Stimulated activated CD4-positive, alpha-beta T cell treated with anti-CD3 and anti-CD28 coated beads, Interleukin-12 subunit alpha, Interleukin-12 subunit beta, amount 100 ng/mL, for 4 hours (primary cell): ENCODE measurements around the gene TBXT.
"Not testable (repeated sequence)": the region's sequence is repeated elsewhere in the genome, so short reads cannot be mapped to it uniquely, and the experiment has no call there.

Source experiments
- DNase-seq: peaks from one replicate; pipeline ENCODE4 v3.0.0-alpha.2; 2020

TBXT gene, protein sequence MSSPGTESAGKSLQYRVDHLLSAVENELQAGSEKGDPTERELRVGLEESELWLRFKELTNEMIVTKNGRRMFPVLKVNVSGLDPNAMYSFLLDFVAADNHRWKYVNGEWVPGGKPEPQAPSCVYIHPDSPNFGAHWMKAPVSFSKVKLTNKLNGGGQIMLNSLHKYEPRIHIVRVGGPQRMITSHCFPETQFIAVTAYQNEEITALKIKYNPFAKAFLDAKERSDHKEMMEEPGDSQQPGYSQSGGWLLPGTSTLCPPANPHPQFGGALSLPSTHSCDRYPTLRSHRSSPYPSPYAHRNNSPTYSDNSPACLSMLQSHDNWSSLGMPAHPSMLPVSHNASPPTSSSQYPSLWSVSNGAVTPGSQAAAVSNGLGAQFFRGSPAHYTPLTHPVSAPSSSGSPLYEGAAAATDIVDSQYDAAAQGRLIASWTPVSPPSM

GRCh38 chr6:166167801-166168615 is at the start of gene TBXT:
Gene TBXT (minus strand): TSS chr6:166167851. CDS start chr6:166167591, 260 bp downstream.
- no peak for DNase-seq

- DNase-seq, result no peak
Observed at GRCh38 chr6:166207284-166207561, 39.6 kb upstream of the TBXT start.

DNA sequence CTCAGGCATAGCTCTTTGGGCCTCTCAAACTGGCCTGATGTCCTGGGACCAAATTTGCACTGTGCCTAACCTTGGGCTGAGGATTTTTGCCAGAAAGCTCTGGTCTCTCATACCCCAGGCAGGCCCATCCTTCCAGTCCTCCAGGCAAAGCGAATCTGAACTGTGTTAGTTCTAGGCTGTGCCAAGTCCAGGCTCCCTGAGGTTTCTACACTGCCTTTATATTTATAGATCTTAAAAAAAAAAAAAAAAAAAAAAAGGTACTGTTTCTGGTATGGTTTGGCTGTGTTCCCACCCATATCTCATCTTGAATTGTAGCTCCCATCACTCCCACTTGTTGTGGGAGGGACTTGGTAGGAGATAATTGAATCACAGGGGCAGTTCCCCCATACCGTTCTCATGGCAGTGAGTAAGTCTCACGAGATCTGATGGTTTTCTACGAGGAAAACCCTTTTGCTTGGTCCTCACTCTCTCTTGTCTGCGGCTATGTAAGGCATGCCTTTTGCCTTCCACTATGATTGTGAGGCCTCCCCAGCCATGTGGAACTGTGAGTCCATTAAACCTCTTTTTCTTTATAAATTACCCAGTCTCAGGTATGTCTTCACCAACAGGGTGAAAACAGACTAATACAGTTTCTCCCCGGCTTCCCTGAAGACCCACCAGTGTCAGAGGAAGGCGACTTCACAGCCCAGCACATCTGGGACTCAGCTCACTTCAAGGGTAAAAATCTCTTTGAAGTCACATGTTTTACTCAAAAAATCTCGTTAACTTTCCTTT is 39.0 kb upstream of the TBXT start:
- no peak for DNase-seq

DNA sequence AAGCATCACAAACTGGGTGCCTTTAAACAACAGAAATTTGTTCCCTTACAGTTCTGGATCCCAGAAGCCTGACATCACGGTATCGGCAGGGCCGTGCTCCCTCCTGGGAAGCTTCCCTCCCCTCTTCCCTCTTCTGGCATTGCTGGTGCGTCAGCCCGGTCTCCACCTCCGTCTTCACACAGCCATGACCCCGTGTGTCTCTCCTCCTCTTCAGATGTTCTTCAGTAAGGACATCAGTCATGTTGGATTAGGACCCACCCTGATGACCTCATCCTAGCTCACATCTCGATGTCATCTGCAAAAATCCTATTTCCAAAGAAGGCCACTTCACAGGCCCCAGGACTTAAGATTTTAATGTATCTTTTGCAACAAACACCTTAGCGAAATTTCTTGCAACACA is 38.4 kb upstream of the TBXT start:
- no peak for DNase-seq

- DNase-seq, result no peak
Observed at GRCh38 chr6:166204852-166205650, 37.4 kb upstream of the TBXT start.

DNA sequence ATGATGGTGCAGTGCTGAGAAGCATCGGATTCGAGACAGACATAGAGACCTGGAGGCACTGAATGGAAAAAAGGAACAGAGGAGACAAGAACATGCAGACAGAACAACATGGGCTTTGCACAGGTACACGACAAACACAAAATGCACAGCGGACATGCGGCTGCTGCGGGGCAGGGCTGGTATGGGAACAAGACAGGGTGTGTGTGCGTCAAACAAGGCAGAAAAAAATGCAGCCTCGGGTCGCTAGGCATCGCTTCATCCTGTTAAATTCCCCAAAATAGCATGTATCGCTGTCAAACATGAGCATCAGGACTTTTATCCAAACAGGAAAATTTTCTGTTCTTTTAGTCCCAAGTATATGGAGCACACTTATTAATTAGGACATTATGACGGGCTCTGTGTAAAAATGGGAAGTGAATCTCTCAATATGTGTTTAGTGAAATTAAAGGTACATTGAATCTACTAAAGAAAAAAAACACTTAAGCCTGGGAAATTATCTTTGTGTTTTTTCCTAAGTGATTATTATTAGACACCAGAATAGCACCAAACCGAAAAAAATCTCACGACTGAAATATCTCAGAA is 36.1 kb upstream of the TBXT start:
- no peak for DNase-seq

DNA sequence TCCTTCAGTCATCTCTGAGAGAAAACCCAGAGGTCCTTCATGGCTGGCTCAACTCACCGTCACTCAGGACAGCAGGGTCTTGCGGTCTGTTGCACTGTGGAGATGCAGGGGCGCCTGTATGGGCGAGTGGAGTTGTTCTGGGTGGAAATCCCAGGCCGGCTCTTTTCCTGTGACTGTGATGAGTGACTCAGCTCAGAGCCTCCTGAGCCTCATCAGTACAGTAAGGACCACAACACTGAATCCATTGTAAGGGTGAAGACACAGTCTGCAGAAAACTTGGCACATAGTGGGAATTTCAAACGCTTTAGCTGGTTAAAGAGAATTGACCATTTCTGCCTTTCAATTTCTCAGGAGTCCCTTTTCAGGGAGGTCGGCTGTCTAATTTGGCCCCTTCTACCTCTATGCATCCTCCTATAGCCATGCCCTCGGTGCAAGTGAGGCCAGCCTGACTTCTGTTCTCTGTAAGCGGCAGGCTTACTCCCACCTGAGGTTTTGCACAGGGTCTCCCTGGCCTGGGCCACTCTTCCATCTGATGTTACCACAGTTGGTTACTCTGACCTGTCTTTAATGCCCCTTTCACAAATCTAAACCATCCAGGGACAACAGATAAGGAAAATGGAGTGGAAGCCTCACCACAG is 35.5 kb upstream of the TBXT start:
- DNase-seq, result no peak

- DNase-seq, result no peak
Observed at GRCh38 chr6:166202321-166202733, 34.7 kb upstream of the TBXT start.

GRCh38 chr6:166201878-166202277 is 34.2 kb upstream of the TBXT start:
- DNase-seq, result no peak

DNA sequence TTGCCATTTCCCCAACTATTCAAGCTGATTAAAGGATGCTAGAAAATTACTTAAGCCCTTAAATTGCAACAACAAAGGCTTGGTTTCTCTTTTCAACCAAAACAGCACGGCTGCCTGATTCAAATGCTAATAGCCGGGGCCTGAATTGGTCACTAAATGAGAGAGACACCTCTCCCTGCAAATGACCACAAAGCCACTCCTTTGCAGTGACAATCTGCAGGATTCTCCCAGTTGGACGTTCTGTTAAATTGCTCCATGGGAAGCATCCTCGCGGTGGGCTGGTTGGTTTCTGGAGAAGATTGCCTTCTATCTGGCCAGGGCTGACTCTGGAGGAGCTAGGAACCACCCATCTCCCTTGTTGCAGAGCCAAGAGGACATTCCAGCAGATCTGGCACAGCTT is 29.7 kb upstream of the TBXT start:
- no peak for DNase-seq

DNA sequence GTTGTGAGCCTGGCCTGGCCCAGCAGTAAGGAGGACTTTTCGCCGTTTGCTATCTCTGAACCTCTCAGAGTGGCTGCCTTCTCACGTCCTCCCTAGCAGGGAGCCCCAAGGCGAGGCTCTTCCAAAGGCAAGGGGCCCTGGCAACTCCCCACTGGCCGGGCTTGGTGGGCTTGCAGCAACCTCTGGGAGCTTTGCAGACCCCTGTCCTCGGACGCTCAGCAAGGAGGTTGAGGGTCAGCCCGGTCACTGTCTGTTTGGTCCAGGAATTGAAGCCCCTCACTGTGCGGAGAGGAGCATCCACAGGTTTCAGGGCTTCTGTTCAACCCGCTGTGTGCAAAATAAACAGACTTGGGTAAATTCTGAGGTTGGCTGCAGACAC is 28.2 kb upstream of the TBXT start:
- no peak for DNase-seq

GRCh38 chr6:166194914-166195859 is 27.5 kb upstream of the TBXT start:
- no peak for DNase-seq

- no peak for DNase-seq
Observed at GRCh38 chr6:166192557-166192956, 24.9 kb upstream of the TBXT start.

DNA sequence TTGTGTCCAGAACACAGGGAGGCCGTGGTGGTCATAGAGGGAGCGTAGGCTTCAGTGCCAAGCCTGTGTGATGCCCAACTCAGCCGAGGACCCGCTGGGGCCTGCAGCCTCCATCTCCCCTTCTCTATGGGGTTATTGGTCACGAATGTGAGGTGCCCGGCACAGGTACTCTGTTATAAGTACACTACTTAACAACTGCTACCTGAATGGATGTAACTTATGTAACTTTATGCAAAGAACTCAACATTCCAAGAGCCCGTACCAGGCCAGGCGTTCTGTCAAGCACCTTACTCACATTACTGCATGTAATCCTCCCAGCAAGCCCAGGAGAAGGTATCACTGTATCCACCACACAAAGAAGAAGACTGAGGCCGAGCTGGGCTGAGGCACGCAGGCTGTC is 24.5 kb upstream of the TBXT start:
- DNase-seq, result no peak

- no peak for DNase-seq
Observed at GRCh38 chr6:166179704-166180103, 12.1 kb upstream of the TBXT start.

- DNase-seq, result no peak
Observed at GRCh38 chr6:166176106-166176505, 8.5 kb upstream of the TBXT start.

- DNase-seq, result not testable (repeated sequence)
Observed at GRCh38 chr6:166175093-166175492, 7.4 kb upstream of the TBXT start.

GRCh38 chr6:166174031-166174430 is 6.4 kb upstream of the TBXT start:
- DNase-seq, result no peak

DNA sequence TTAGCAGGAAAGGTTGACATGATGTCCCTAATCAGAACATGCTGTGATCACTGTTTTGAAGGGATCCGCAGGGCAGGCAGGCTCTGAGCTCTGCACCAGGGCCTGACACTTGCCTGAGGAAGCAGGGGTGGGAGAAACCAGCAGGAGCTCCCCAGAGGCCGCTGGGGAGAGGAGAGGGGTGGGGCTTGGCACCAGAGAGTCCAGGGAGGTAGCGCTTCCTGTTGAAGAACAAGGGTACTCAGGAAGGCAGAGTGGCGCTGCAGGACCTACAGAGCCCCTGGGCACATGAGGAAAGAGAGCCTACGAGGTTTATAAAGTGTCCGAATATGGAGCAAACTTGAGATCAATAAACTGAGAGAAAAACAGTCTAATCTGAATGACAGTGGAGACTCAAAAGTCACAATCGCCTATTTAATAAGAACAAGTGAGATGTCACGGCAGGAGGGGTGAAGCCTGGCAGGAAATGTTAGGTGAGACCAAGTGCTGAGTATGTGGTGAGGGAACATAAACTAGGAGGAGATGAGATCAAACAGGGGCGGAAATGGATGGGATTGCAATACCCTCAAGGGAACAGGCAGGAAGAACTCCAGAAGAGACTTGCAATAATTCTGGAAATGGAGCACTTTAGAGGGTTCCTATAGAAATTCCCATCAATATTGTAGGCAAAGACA is 5.8 kb upstream of the TBXT start:
- DNase-seq, result no peak

DNA sequence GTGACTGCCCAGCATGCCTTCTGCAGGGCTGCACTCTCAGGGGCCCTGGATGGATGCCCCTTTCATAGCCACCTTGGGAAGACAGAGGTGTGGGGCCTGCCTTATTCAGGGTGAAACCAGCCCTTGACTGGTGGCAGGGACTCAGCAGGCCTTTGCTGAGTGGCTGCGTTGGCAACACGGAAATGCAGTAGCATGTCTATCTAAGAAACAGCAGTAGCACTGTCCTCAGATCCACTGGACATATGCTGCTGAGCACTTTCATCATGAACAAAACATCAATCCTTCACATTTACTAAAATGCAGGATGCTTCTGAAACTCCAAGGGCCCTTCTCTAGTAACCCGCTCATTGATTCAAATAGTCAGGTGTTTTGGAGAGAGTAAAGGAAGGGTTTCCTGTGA is 4.9 kb upstream of the TBXT start:
- no peak for DNase-seq
